GM21381 (cell line): ENCODE data around the gene RNPEPL1.
"Not testable (repeated sequence)": the region's sequence is repeated elsewhere in the genome, so short reads cannot be mapped to it uniquely, and the experiment has no call there.

ENCODE experiments used
- ATAC-seq: cut with Tn5 transposase; IDR thresholded peaks from one replicate; pipeline ENCODE4 v1.9.1; 2021; ENCODE audit warnings: mild to moderate bottlenecking, moderate library complexity; ENCODE audit not compliant: unreplicated experiment

RNPEPL1 gene, protein sequence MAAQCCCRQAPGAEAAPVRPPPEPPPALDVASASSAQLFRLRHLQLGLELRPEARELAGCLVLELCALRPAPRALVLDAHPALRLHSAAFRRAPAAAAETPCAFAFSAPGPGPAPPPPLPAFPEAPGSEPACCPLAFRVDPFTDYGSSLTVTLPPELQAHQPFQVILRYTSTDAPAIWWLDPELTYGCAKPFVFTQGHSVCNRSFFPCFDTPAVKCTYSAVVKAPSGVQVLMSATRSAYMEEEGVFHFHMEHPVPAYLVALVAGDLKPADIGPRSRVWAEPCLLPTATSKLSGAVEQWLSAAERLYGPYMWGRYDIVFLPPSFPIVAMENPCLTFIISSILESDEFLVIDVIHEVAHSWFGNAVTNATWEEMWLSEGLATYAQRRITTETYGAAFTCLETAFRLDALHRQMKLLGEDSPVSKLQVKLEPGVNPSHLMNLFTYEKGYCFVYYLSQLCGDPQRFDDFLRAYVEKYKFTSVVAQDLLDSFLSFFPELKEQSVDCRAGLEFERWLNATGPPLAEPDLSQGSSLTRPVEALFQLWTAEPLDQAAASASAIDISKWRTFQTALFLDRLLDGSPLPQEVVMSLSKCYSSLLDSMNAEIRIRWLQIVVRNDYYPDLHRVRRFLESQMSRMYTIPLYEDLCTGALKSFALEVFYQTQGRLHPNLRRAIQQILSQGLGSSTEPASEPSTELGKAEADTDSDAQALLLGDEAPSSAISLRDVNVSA

DNA sequence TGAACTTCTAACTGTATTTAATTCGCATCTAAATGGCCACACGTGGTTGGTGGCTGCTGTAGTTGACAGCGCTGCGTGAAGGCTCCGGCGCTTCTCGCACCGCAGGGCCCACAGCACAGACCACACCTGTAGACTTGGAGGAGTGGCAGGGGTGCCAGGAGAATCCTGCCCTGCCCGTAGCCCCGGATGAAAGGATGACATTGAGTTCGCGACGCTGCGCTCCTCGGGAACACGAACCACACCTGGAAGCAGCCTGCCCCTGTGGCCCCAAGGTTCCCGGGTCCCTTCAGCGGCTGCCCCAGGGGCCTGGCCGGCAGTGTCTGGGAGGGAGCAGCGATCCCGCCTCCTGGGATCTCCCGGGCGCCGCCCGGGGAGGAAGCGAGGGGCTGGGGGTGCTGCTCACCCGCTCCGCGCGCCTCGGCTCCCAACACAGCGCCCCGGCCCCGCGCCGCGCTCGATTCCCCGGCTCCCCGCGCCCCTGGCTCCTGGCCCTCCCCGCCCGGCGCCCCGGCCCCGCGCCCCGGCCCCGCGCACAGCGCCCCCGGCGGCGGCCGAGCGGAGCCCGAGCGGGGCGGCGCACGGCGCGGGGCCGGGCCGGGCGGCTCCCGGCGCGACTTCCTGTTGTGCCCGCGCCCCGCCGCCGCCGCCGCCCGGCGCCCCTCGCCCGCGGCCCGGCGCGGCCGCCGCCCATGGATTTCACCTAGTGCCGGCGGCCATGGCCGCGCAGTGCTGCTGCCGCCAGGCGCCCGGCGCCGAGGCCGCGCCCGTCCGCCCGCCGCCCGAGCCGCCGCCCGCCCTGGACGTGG, at the start of gene RNPEPL1:
Gene RNPEPL1 (plus strand): TSS at position 613 of the 806 bp plus-strand sequence. CDS start 103 bp downstream, at position 716.
- ATAC-seq: peak; percentile 18

DNA sequence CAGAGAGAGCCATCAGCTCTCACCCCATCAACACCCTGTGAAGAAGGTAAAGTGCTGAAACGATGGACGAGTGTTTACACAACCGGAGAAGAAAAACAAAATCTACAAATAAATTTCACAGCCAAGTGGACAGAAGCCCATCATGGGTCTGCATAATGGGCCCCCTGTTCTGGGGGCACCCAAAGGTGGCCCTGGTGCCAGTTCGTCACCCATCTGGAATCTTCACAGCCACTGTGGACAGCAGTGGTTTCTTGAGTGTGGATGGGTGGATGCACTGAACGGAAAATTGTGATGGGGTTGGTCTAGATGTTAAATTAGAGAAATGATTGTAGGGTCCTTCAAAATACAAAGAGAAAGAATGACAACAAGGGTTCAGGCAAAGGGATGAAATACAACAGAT, 49.3 kb upstream of the RNPEPL1 start:
- ATAC-seq: no peak

DNA sequence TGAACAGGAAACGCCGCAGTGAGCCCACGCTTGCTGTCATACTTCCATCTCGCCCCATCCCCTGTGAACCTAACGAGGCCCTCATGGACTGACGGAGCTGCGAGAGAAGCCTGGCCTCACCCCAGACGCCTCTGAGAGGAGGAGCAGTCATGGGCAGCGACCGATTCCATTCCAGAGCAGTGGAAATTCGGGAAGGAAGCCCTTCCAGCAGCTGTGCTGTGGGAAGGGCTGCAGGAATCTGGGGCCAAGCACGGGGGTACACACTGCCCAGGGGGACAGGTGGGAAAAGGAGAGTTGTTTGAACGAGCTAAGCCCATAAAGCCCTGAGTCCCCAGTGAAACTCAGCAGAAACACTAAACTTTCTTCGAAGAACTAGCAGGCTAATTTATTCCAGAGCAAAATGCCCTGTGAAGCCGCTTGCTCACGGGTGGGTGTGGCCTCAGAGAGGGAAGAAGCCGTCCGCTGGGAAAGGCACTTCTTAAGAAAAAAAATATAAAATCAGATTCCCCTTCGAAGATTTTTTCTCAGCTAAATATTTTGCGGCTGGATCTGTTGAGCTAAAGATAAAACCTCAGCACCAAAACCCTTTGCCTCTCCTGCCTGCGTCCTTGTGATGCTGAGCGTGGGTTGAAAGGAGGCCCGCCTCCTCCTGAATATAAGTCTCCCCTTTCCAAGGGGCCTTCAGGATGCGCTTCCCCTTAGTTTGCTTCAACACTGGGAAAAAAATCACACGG, 48.7 kb upstream of the RNPEPL1 start:
- no peak for ATAC-seq

DNA sequence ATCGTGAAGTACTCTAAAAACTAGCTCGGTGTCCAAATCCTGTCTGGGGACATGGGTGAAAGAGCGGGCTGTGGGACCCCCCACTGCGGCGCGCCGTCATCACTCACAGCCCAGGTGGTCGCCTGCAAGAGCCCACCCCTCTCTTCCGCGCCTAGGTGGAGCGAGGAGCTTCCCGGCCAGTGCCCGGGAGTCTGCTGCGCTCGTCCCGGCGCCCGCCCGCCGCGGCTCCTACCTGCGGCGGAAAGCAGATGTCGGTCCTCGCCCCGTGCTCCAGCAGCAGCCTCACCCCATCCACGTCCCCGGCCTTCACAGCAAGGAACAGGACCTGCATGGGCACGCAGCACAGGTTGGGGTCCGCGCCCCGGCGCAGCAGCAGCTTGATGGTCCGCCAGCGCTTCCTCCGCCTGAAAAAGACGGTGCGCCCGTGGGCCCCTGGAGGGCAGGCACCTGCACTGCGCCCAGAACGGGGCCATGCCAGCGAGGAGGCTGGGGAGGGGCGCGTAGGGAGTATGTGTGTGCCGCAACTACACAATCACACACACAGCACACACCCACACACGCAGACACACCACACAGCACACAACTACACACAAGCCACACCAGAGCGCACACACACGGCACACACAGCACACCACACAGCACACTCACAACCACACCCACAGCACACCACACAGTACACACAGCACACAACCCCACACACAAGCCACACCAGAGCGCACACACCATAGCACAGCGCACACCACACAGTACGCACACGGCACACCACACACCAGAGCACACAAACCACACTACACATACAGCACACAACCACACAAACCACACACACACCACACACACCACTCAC, 47.9 kb upstream of the RNPEPL1 start:
- no peak for ATAC-seq

DNA sequence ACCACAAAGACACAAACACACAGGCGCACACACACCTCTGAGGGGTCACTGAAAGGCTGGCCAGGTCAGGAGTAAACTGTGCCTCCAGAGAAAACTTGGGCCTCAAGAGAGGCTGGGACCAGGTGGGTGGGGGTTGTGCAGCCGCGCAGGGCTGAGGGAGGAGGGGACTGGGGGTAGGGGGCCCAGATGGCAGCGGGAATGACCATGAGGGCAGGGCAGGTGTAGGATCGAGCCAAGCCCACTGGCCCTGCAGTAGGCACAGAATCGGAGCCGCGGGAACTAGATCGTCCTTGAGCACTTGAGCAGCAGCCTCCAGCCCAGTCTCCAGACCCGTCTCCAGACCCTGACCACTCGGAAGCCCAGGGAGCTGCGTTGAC, 47.3 kb upstream of the RNPEPL1 start:
- no peak for ATAC-seq

DNA sequence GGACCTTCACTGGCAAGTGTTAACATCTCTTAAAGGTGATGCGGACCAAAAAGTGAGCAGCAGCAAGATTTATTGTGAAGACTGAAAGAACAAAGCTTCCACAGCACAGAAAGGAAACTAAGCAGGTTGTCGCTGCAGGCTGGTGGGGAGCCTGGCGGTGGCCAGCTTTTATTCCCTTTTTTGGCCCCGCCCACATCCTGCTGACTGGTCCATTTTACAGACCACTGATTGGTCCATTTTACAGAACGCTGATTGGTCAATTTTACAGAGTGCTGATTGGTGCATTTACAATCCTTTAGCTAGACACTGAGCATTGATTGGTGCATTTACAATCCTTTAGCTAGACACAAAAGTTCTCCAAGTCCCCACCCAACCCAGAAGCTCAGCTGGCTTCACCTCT, 46.4 kb upstream of the RNPEPL1 start:
- not testable (repeated sequence) for ATAC-seq

DNA sequence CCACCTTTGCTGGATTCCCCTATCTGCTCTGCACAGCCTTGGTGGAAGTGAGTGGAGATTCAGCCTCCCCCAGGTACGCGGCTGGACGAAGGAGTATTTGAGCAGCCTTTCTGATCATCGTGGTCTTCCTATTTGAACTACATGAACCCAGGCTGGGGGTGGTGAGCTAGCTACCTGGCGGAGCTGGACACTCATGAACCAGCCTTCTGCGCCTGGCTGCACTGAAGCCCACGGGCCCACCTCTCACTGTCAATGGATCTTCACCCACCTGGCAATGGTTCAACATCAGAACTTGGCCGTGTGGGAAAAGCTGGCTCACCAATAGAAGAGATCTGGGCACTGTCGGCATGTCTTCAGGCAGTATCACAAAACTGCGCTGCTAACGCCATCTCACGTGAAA, 45.9 kb upstream of the RNPEPL1 start:
- ATAC-seq: no peak

DNA sequence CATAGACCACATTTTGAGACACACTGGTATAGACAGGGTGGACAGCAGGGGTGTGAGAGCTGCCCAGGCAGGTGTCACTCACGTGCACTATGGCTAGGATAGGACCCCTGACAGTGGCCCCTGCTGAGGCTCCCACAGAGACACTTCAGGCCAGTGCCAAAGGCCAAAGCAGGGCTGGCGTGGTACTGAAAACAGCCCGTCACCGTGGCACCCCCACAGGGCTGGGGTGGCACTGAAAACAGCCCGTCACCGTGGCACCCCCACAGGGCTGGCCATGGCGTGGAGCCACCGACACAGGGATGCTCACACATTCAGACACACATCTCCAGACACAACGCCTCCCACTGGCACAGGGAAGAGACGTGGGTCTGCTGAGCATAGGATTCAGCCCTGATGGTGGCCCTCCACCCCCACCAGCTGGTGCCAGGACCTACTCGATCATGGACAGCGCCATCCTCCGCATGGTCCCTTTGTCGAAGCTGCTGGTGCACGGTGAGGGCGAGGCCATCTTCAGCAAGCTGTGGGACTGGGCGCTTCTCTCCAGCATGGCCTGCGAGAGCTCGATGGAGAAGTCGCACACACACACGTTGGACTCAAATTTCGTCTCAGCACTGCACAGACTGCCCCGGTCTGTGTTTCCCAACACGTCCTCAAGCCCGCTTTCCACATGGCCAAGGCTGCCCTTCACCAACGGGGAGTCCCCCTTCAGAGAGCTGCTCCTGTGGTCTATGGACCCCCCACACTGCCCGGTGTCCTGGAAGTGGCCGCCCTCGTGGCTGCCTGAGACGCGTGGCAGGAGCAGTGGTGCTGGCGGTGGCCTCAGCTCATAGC, 44.6 kb upstream of the RNPEPL1 start:
- no peak for ATAC-seq

DNA sequence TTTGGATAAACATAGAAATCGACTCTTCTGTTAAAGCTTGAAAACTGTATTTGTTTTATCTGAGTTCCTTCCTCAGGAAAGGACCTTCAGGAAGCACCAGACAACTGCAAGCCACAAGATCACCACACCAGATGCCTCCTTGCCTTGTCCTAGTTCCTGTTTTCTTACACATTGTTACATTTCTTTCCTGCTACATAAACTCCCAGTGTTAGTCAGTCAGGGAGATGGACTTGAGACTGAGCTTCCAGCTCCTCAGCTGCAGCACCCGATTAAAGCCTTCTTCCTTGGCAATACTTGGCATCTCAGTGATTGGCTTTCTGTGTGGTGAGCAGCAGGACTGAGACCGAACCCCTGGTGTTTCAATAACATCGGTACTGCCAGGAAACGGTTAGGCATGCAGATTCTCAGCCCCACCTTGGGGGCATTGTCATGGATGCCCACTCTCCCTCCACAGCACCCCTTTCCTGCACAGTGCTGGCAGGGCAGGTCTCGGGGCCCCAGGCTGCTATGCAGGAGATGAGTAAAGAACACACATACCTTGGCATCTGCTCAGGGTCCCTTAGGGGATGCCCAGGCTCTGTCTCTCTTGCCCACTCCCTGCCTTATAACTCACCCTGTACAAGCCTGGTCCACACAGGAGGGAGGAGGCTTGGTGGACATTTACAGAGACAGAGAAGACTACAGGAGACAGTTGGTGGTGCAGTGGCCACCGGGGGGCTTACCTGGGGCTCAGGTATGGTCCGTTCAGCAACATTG, 43.1 kb upstream of the RNPEPL1 start:
- ATAC-seq: no peak

DNA sequence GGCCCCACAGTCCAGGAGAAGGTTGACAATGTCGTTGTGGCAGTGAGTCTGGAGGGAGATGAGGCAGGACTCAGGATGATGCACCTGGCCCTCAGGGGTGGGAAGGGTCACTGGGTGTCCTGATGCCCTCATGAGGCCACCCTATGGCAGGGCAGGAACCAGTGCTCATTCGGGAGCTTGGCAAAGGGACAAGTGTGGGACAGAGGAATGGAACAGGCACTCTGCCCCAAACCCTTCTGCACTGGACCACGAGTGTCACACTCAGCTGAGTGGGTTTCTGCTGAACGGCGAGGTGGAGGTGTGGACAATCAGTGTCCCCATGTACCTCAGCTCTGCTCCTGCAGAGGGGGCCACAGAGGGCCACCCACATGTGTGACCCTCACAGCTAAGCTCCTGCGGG, 42.5 kb upstream of the RNPEPL1 start:
- no peak for ATAC-seq

DNA sequence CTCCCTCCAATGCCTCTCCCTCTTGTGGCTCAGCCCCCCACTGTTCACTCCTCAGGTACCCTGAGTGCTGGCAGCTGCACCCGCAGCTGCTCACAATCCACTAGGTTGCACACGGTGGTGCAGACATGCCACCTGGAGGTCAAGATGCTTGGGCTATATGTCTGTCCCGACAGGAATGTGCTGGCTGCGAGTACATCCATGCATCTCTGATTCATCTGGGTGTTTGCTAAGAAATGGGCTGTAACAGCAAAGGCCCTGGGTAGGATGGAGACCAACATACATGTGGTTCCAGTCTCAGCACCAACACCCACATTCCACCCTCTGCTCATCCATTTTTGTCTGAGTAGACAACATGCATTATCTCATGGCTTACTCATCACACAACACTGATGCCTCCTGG, 41.8 kb upstream of the RNPEPL1 start:
- ATAC-seq: no peak

DNA sequence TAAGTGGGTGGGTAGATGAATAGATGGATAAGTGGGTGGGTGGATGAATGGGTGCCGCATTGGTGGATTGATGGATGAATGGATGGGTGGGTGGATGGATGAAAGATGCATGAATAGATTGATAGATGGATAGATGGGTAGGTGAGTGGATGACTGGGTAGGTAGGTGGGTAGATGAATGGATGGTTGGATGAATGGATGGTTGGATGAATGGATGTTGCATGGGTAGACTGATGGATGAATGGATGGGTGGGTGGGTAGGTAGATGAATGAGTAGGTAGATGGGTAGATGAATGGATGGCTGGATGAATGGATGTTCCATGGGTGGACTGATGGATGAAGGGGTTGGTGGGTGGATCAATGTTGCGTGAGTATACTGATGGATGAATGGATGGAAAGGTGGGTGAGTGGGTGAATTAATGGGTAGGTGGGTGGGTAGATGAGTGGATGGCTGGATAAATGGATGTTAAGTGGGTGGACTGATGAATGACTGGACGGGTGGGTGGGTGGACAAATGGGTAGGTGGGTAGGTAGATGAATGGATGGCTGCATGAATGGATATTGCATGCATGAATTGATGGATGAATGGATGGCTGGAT, 41.0 kb upstream of the RNPEPL1 start:
- no peak for ATAC-seq

DNA sequence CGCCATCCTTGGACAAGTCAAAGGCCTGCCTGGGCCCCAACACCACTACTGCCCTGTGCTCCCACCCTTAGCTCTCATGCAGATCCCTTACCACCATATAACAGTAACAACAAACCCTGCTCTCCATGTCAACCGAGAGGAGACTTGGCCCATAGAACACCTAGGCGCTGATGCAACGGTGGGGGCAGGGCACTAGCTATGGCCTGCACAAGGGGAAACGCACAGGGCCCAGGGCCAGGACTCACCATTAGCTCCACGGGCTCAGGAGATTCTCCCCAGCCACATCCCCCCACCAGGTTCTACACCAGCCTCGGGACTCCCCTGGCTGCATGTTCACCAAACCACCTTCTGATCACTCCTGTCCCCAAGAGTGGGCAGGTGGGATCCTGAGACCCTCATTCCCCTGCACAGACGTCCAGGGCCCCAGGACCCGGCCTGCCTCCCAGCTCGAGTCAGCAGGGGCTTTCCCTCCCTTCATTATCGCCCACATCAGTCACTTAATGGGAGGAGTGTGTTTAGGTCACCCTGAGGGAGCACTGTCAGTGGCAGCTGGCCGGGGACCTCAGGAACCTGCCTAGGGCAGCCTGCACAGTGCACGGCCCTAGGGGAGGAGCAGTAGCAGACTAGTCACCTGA, 39.8 kb upstream of the RNPEPL1 start:
- ATAC-seq: no peak

DNA sequence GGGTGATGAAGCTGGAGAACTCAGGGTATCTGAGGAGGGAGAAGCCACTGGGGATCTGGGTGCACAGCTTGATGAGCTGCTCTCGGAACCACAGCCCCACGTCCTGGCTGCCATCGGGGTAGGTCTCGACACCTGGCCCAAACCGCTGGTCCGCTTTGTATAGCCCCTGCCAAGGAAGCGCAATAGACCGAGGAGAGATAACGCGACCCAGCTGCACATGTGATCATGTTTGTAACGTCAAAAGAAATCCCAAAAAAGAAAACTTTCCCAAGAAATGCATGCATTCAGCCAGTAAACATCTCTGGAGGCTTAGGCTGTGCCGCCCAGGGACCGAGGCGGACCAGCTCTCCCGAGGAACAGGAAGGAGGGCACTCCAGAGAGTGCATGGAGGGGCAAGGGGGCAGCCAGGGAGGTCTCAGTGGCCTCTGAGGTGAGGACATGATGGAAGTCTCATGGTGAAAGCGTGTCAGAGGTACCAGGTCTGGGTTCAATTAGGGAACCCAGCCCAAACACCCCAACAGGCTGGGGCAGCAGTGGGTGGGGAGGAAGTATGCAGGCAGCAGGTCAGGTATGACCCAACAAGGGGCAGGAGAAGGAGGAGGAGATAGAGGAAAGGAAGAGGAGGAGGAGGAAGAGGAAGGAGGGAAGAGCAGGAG, 38.8 kb upstream of the RNPEPL1 start:
- no peak for ATAC-seq

DNA sequence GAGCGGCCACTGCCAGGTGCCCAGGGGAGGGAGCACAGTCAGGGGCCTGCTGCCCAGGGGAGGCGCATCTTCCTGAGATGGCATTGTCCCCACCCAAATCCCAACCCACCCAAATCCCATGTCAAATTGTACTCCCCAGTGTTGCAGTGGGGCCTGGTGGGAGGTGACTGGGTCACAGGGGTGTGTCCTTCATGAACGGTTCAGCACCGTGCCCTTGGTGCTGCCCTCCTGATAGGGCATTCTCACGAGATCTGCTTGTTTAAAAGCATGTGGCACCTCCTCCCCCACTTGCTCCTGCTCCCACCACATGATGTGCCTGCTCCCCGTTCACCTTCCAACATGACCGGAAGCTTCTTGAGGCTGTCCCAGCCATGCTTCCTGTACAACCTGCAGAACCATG, 38.1 kb upstream of the RNPEPL1 start:
- ATAC-seq: no peak

DNA sequence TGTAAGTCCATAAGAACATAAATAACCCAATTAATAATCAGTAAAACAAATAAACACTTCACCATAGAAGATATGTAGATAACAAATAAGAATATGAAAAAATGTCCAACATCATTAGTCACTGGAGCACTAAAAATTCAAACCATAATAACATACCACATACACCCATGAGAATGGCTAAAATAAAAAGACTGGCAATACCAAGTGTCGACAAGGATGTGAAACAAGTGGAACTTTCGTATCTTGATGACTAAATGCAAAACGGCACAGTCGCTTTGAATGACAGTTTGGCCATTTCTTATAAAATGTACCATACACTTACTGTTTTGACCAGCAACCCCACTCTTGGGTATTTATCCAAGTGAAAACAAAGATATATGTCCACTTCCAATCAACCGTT, 37.2 kb upstream of the RNPEPL1 start:
- ATAC-seq: no peak
